GM19452 (cell line): ENCODE results near the gene SCN2B.
"Not testable (repeated sequence)": the region's sequence is repeated elsewhere in the genome, so short reads cannot be mapped to it uniquely, and the experiment has no call there.

ENCODE experiments used
- ATAC-seq: cut with Tn5 transposase; IDR thresholded peaks from one replicate; pipeline ENCODE4 v1.9.1; 2021; ENCODE audit not compliant: unreplicated experiment

SCN2B gene

DNA sequence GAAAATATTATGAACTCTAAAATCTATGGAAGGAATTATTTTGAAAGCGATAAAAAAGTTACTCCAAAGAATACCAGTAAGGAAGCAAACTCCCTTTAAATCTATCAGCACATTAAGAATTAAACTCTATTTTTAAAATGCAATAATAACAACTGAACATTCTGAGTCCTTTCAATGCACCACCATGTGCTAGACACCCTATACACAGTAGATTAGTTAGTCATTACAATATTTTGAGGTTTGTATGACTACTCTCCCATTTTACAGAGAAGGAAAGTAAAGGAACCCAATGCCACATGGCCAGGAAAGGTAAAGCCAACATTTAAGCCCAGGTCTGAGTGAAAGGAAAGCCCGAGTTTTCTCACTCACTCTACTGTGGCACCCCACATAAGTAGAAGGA lies 30.6 kb upstream of the SCN2B start:
- no peak for ATAC-seq

DNA sequence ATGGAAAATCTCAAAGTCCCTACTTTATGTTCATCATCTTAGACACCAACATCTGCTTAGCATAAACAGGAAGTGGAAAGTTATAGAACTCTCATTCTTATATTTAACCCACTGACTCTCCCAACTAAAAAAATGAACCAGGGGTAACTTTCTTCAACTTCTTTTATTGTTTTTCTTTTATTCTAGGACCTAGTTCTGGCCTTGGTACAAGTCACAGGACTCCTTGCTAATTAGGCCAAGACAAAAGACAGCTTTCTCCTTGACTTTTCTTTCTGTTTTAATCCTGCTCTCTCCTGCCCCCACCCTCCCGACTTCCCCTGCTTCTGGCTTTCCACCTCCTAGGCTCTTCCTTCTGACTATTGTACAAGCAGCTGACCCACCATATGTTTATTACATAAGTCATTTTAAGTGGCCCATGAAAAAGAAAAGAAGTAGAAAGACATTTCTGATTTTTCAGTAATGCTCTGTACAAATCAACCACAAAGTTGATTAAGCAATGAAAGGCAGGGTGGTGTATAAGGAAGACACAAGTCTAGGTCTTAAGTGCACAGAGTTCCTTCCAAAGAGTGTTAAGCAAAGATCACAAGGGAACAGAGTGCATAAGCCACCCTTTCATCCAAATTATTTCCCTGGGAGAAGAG lies 30.1 kb upstream of the SCN2B start:
- ATAC-seq, result no peak

DNA sequence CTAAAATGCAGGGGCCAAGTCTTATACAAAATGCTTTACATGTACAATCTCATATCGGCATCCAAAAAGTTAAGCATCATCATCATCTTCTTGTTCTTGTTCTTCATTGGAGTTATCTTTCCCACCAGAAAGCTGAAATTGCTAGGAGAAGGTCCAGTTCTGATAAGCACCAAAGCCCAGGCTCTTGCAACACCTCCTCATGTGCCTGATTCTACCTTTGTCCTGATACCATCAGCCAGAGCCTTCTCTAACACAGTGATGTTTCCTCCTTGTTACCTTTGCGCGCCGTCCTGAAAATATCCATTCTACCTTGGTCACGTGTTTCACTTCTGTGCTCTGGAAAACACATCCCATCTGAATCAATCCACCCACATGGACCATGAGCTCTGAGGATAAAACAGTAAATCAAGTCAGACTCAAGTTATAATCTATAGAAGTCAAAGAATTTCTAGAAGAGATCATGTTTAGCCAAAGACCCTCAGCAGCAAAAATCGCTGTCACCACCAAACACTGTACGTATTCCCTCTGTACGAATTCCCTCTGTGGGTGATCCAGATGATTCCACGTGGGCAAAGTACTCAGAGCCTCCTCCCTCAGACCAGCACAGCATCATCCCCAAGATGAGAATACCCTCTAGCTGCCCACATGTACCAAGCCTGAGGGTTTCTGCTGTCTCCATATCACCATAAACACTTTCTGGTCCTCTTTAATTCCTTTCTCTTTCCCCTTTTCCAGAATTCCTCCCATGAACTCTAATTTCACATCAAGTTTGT lies 29.4 kb upstream of the SCN2B start:
- ATAC-seq, result no peak

GRCh38 chr11:118202599-118203422 lies 26.4 kb upstream of the SCN2B start:
- peak; percentile 56 for ATAC-seq

- no peak for ATAC-seq
Measured at GRCh38 chr11:118201966-118202365, 25.5 kb upstream of the SCN2B start.

- ATAC-seq, result no peak
Measured at GRCh38 chr11:118200901-118201680, 24.7 kb upstream of the SCN2B start.

DNA sequence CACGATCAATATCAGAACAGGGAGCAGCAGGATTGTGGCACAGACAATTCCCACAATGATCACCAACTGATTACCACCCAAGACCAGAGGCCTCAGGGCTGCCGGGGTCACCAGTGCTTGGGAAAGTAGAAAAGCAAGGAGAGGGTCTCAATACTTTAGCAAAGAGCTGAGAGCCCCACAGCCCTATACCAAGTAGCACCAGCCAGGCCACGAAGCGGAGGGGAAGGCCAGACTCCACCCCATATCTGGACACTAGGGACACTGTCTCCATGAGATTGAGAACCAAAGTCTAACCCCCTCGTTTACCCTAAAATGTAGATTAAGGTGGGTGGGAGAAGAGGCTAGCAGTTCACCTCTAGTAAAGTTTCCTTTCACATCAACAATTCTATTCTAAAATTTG lies 24.1 kb upstream of the SCN2B start:
- no peak for ATAC-seq

DNA sequence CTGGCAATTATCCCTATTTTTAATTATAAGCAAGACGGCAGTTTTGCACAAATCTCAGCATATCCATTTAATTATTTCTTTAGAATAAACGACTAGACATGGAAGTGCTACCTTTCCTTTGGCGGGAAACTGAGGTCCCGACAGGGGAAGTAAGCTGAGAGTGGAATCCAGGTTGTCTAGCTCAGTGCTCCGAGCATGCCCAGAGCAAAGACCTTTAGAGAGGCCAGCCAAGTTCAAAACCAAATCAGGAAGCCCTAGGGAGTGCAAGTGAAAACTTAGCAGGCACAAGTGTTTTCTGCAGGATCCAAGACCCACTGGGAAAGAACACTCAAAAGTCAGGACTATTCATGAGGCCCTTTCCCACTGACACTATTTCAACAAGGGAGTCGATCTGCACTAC lies 22.7 kb upstream of the SCN2B start:
- no peak for ATAC-seq

GRCh38 chr11:118198370-118198769 lies 21.9 kb upstream of the SCN2B start:
- no peak for ATAC-seq

DNA sequence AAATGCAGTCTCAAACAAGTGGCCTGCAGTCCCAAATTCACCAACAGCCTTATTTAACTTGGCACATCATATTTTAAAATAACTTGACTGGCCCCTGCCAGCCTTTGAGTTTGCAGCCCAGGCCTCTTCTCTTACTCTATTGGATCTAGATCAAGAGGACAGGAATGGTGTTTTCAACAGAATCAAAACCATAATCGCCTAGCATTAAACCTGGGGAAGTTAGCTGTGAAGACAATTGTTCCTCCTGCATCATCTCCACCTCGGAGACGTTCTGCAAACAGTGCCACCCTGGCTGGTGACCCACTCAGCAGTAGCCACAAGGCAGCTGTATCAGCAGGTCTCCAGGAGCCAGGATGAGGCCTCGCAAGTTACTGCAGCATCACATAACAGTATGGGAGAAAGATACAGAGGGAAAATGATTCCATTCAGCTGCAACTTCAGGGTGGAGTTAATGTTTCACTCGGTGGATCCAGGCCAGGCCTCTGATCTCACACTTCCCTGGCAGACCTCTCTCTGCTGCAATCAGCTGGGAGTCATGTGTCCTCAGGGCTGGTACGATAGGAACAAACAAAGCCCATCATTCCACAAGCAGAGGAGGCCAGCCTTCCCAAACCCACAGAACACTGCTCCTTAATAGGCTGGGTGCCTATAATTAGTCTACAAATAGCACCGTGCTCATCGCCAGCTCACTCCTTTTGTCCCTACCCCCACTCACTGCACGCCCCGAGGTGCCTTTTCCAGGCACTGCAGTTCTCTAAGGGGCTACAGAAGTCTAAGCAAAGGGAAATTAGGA lies 18.6 kb upstream of the SCN2B start:
- no peak for ATAC-seq

DNA sequence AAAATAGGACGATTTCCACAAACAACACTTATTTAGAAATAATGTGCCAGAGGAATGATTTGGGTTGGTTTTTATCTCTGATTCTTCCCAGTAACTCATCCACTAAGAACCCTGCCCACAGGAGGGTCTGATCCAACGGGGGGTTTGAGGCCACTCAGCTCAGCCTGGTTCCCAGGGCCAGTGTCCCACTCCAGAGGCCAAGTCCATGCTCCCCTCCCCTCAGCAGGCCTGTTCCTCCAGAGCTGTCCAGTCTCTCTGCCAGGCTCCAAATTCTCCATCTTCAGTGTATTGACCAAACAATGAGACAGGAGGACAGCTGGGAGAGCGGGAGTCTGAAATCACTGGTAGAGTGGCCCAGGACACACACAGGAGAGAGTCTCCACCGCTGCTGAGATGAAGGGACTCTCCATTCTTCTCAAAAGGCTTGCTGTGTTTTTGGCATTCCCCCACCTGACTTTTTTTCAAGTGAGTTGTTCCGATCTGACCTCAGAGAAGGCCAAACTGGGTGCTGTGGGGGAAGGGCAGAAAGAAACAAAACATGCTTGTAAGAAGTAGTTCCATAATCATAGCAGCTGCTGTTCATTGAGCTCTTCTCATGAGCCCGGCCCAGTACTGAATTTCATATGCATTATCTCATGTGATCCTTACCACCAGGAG lies 17.6 kb upstream of the SCN2B start:
- ATAC-seq, result no peak

DNA sequence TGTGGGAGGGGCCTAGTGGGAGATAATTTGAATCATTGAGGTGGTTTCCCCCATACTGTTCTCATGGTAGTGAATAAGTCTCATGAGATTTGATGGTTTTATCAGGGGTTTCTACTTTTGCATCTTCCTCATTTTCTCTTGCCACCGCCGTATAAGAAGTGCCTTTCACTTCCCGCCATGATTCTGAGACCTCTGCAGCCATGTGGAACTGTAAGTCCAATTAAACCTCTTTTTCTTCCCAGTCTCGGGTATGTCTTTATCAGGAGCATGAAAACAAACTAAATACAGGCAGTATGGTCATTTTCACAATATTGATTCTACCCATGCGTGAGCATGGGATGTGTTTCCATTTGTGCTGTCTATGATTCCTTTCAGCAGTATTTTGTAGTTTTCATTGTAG lies 16.4 kb upstream of the SCN2B start:
- not testable (repeated sequence) for ATAC-seq

GRCh38 chr11:118190942-118191506 lies 14.6 kb upstream of the SCN2B start:
- ATAC-seq, result not testable (repeated sequence)

- ATAC-seq, result no peak
Measured at GRCh38 chr11:118186346-118187107, 10.1 kb upstream of the SCN2B start.

DNA sequence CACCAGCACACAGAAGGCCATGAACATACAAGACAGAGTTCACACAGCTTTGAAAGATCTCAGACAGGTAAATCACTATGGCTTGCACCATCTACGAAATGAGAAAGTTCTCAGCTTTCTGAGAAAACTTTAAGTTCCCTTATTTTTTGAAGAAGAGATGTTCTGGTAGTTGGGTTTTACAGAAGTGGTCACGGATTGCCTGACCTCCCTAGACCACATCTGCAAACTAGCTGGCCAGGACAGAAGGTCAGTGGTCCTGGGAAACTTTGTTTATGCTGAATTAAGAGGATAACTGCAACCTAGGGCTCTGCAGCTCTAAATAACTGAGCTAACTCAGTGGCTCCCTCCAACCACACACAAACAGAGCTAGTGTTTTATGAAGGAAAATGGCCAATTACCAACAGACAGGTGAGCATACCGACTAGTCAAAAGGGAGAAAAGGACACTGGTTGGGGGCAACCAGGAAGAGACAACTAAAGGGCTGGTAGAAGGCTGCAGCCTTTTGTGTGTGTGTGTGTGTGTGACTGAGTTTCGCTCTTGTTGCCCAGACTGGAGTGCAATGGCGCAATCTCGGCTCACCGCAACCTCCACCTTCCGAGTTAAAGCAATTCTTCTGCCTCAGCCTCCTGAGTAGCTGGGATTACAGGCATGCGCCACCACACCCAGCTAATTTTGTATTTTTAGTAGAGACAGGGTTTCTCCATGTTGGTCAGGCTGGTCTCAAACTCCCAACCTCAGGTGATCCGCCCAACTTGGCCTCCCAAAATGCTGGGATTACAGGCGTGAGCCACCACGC lies 8.5 kb upstream of the SCN2B start:
- ATAC-seq, result no peak

DNA sequence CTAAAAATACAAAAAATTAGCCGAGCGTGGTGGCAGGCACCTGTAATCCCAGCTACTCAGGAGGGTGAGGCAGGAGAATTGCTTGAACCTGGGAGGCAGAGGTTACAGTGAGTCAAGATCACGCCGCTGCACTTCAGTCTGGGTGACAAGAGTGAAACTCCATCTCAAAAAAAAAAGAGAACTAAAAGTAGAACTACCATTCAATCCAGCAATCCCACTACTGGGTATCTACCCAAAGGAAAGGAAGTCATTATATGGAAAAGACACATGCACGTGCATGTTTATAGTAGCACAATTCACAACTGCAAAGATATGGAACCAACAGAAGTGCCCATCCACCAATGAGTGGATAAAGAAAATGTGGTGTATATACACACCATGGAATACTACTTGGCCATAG lies 7.3 kb upstream of the SCN2B start:
- not testable (repeated sequence) for ATAC-seq

DNA sequence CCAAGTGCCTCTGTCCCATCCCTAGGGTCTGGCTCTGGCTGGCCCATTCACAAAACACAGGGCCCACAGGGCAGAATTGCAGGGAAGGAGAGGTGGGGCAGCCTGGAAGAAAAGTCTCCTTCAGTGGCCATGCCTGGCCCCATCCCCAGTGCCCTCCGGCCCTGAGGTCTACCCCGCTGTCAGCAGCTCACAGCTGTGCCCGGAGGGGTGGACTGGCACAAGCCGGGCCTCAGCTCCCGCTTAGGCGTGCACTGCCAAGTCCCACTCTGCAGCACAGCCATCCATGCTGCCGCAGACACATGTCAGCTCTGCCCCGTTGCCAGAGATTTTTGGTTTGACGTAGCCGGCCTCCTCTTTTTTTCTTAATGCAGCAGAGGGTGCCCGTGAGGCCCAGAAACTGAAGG lies 3.9 kb upstream of the SCN2B start:
- no peak for ATAC-seq

DNA sequence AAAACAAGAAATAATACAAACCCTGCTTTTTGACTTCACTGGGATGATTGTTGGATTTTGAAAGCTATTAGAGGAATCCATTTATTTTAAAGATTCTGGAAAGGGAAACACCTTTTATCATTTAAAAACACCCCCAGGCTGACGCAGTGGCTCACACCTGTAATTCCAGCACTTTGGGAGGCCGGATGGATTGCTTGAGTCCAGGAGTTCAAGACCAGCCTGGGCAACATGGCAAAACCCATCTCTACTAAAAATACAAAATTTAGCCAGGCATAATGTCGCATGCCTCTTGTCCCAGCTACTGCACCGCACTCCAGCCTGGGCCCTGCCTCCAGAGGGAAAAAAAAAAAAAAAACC lies 317 bp upstream of the SCN2B start:
- no peak for ATAC-seq
